Measurements from ENCODE around the gene MRPL49.

The MRPL49 gene

GRCh38 chr11:65102142-65103095 is 19.7 kb upstream of the MRPL49 start:
- in situ Hi-C loops (cut with HindIII; ENCODE audit: low sequenced_read_pairs), result no loop called here
- DNase-seq (ENCODE audit: low read depth, low spot score), result peak; percentile 25
- H3K4me3 ChIP-seq (ENCODE audit: low read depth, low read length), result no peak overlapping the region
- no peak for TF ChIP-seq CTCF (IDR thresholded peaks at IDR 0.05; ENCODE audit: low read depth, low read length)

- no peak for TF ChIP-seq CTCF (IDR thresholded peaks at IDR 0.05; ENCODE audit: low read depth, low read length)
- in situ Hi-C loops (cut with HindIII; ENCODE audit: low sequenced_read_pairs), result no loop called here
- no peak overlapping the region for H3K4me3 ChIP-seq (ENCODE audit: low read depth, low read length)
- no peak for DNase-seq (ENCODE audit: low read depth, low spot score)
Measured at GRCh38 chr11:65103476-65103875, 18.6 kb upstream of the MRPL49 start.

GRCh38 chr11:65104628-65105027 is 17.5 kb upstream of the MRPL49 start:
- DNase-seq (ENCODE audit: low read depth, low spot score), result no peak

GRCh38 chr11:65107078-65107477 is 15.0 kb upstream of the MRPL49 start:
- H3K4me3 ChIP-seq (ENCODE audit: low read depth, low read length), result no peak overlapping the region
- in situ Hi-C loops (cut with HindIII; ENCODE audit: low sequenced_read_pairs), result no loop called here
- no peak for DNase-seq (ENCODE audit: low read depth, low spot score)
- no peak for TF ChIP-seq CTCF (IDR thresholded peaks at IDR 0.05; ENCODE audit: low read depth, low read length)

More at GRCh38 chr11:65104628-65105027, 17.5 kb upstream of the MRPL49 start:
- TF ChIP-seq CTCF (IDR thresholded peaks at IDR 0.05; ENCODE audit: low read depth, low read length), result no peak
- in situ Hi-C loops (cut with HindIII; ENCODE audit: low sequenced_read_pairs), result no loop called here
- no peak overlapping the region for H3K4me3 ChIP-seq (ENCODE audit: low read depth, low read length)

GRCh38 chr11:65107751-65108468 is 14.2 kb upstream of the MRPL49 start:
- in situ Hi-C loops (cut with HindIII; ENCODE audit: low sequenced_read_pairs), result no loop called here
- no peak overlapping the region for H3K4me3 ChIP-seq (ENCODE audit: low read depth, low read length)
- no peak for DNase-seq (ENCODE audit: low read depth, low spot score)
- no peak for TF ChIP-seq CTCF (IDR thresholded peaks at IDR 0.05; ENCODE audit: low read depth, low read length)

GRCh38 chr11:65108469-65109123 is 13.5 kb upstream of the MRPL49 start:
- no peak overlapping the region for H3K4me3 ChIP-seq (ENCODE audit: low read depth, low read length)
- in situ Hi-C loops (cut with HindIII; ENCODE audit: low sequenced_read_pairs), result no loop called here
- DNase-seq (ENCODE audit: low read depth, low spot score), result no peak
- no peak for TF ChIP-seq CTCF (IDR thresholded peaks at IDR 0.05; ENCODE audit: low read depth, low read length)
